GM12878 (cell line): Measurements from ENCODE around the gene RTL9.

ENCODE experiments used
- ATF3 ChIP-seq: IDR thresholded peaks from 2 replicates; pipeline ENCODE4 v1.6.1; 2011; ENCODE audit warnings: low read depth, mild to moderate bottlenecking, low read length, moderate library complexity, borderline replicate concordance; ENCODE audit errors: extremely low read depth
- CHD1 ChIP-seq: IDR thresholded peaks from 2 replicates; pipeline ENCODE4 v1.6.1; 2012; ENCODE audit warnings: low read depth, low read length, improper control_type of control experiment
- CTCF ChIP-seq, 3 experiments: IDR thresholded peaks in 2 of 3; conservative IDR thresholded peaks in 1 of 3; 2 replicates each; pipeline ENCODE4 v1.5.1; 2011; ENCODE audit warnings: low read depth in 3 of 3, low read length in 3 of 3, mild to moderate bottlenecking in 3 of 3, control low read depth in 2 of 3, moderate library complexity in 2 of 3, inconsistent platforms in 1 of 3, mixed read lengths in 1 of 3; ENCODE audit not compliant: control insufficient read depth in 2 of 3, insufficient read depth in 1 of 3; ENCODE audit errors: extremely low read depth in 1 of 3
- EP300 ChIP-seq, 2 experiments: fragments of 150-350 bp in 1 of 2; IDR thresholded peaks; 2 replicates each; pipeline ENCODE4 v1.6.1; 2011 to 2012; ENCODE audit warnings: low read depth in 2 of 2, low read length in 2 of 2, borderline replicate concordance in 1 of 2, improper control_type of control experiment in 1 of 2, inconsistent platforms in 1 of 2; ENCODE audit not compliant: control insufficient read depth in 1 of 2
- PBX3 ChIP-seq: IDR thresholded peaks from 2 replicates; pipeline ENCODE4 v1.6.1; 2011; ENCODE audit warnings: mild to moderate bottlenecking, low read depth, low read length, moderate library complexity; ENCODE audit not compliant: insufficient replicate concordance
- POLR2A ChIP-seq: IDR thresholded peaks from 2 replicates; pipeline ENCODE4 v1.6.1; 2011; ENCODE audit warnings: low read depth, mild to moderate bottlenecking, low read length
- POLR2AphosphoS5 ChIP-seq: IDR thresholded peaks from 2 replicates; pipeline ENCODE4 v1.6.1; 2011; ENCODE audit warnings: mild to moderate bottlenecking, low read length, inconsistent platforms
- TAF1 ChIP-seq: IDR thresholded peaks from 2 replicates; pipeline ENCODE4 v1.6.1; 2011; ENCODE audit warnings: mild to moderate bottlenecking, low read depth, low read length, borderline replicate concordance
- TCF12 ChIP-seq: IDR thresholded peaks from 2 replicates; pipeline ENCODE4 v1.6.1; 2011; ENCODE audit warnings: low read depth, mild to moderate bottlenecking, low read length

- TF ChIP-seq ATF3 (no peak), PBX3 (no peak), TAF1 (no peak), EP300 (IDR thresholded peaks at IDR 0.05; ENCODE audit: borderline replicate concordance in 1 of 2, control insufficient read depth in 1 of 2, low read depth in 2 of 2, low read length in 2 of 2) (no peak), CHD1 (no peak), CTCF (IDR thresholded peaks at IDR 0.05 in 2 of 3, conservative IDR thresholded peaks at IDR 0.05 in 1 of 3; ENCODE audit: control insufficient read depth in 2 of 3, extremely low read depth in 1 of 3, insufficient read depth in 1 of 3, low read depth in 3 of 3, low read length in 3 of 3) (peak; percentile 60 to 73 (median 68); a peak in 5 of 6 replicates), POLR2AphosphoS5 (no peak), POLR2A (no peak), TCF12 (no peak)
Observed at GRCh38 chrX:110407910-110408545, 49.4 kb downstream of the RTL9 start.
